Lower lobe of right lung (tissue), 2 donors: Measurements from ENCODE around the gene SAMD10. TPM values are rescaled to one million over a fixed set of nuclear protein-coding genes. Genes with fewer than 3 reads are reported as not detected.
"Not testable (repeated sequence)": the region's sequence is repeated elsewhere in the genome, so short reads cannot be mapped to it uniquely, and the experiment has no call there.

Experiments
- ATAC-seq, 2 donors: fragments of 200-7000 bp; cut with Tn5 transposase; one replicate each; pipeline ENCODE4 v1.9.1; 2020 to 2022; ENCODE audit warnings: mild to moderate bottlenecking in 2 of 2, moderate library complexity in 2 of 2
- DNase-seq: peaks from one replicate; pipeline ENCODE4 v3.0.0-alpha.2; 2020
- H3K27ac ChIP-seq: fragments of 200-600 bp; one replicate; pipeline ENCODE4 v1.8.0; 2022
- H3K27me3 ChIP-seq: fragments of 200-600 bp; one replicate; pipeline ENCODE4 v1.8.0; 2022; ENCODE audit warnings: low read depth
- H3K36me3 ChIP-seq: fragments of 200-600 bp; one replicate; pipeline ENCODE4 v1.8.0; 2022; ENCODE audit warnings: mild to moderate bottlenecking
- H3K4me1 ChIP-seq: fragments of 200-600 bp; one replicate; pipeline ENCODE4 v1.8.0; 2022
- H3K4me3 ChIP-seq: fragments of 200-600 bp; one replicate; pipeline ENCODE4 v1.8.0; 2022; ENCODE audit warnings: mild to moderate bottlenecking
- H3K9me3 ChIP-seq: fragments of 200-600 bp; one replicate; pipeline ENCODE4 v1.8.0; 2022
- CTCF ChIP-seq: fragments of 200-600 bp; IDR thresholded peaks from one replicate; pipeline ENCODE4 v1.8.0; 2022; ENCODE audit warnings: antibody characterized with exemption, mild to moderate bottlenecking
- intact Hi-C: fragments of 100-400 bp; cut with DNase I; formaldehyde crosslinking; loops from one replicate; pipeline ENCODE4 v1.11.0; 2022
- total RNA-seq: library from RNA; stranded (reverse); fragmentation: NEBNext Ultra II Directional; extraction: Animal tissue kit (Norgen Biotek cat#: 25700); gene quantifications from one replicate; pipeline ENCODE4 v1.2.1, GENCODE V29; 2021
- donor health status: DM: no; HTN: yes; CAD: no; lungs with severe emphysema.

SAMD10 gene
- total RNA-seq, 1 donor from 2014 or later = 3.6 TPM

GRCh38 chr20:63972312-63973159 lies 6.9 kb downstream of the SAMD10 start:
- ATAC-seq = no peak
- Histone ChIP-seq H3K4me3 (no peak overlapping the region), H3K36me3 (peaks cover 9% of the 10 kb centered on the region), H3K27me3 (no peaks in the 10 kb centered on the region), H3K9me3 (no peaks in the 10 kb centered on the region), H3K4me1 (peaks cover 33% of the 10 kb centered on the region), H3K27ac (no peak overlapping the region)
- intact Hi-C loops = no loop called here
- no peak for TF ChIP-seq CTCF
- DNase-seq = no peak

- ATAC-seq, H3K4me3 ChIP-seq, intact Hi-C loops, H3K27ac ChIP-seq, H3K27me3 ChIP-seq, H3K9me3 ChIP-seq, DNase-seq: not testable (repeated sequence)
- H3K36me3 ChIP-seq = peaks cover 15% of the 10 kb centered on the region
- peaks cover 33% of the 10 kb centered on the region for H3K4me1 ChIP-seq
Measured at GRCh38 chr20:63971960-63972311, 7.5 kb downstream of the SAMD10 start.

- Histone ChIP-seq H3K36me3 (peaks cover 26% of the 10 kb centered on the region), H3K4me3 (no peak overlapping the region), H3K27ac (no peak overlapping the region), H3K9me3 (no peaks in the 10 kb centered on the region), H3K27me3 (no peaks in the 10 kb centered on the region), H3K4me1 (peaks cover 33% of the 10 kb centered on the region)
- ATAC-seq (no peak), DNase-seq (no peak)
- no peak for TF ChIP-seq CTCF
- intact Hi-C loops = no loop called here
Measured at GRCh38 chr20:63970714-63971431, 8.6 kb downstream of the SAMD10 start.

- no peak for DNase-seq
- peaks cover 33% of the 10 kb centered on the region for H3K4me1 ChIP-seq
- ATAC-seq = peak; percentile 55 to 67
- no peak for TF ChIP-seq CTCF
- H3K27ac ChIP-seq = peak within 1 kb of the TSS; percentile 71
- H3K27me3 ChIP-seq = no peaks in the 10 kb centered on the region
- intact Hi-C loops = no loop called here
- peaks cover 26% of the 10 kb centered on the region for H3K36me3 ChIP-seq
- no peaks in the 10 kb centered on the region for H3K9me3 ChIP-seq
- H3K4me3 ChIP-seq = peak within 1 kb of the TSS; percentile 65
Measured at GRCh38 chr20:63969838-63970713, 9.4 kb downstream of the SAMD10 start, which contains the start of gene ZNF512B. TSS of gene ZNF512B (minus strand) at chr20:63969930. CDS start at chr20:63967950, 1,980 bp downstream.

GRCh38 chr20:63968928-63969760 lies 10.3 kb downstream of the SAMD10 start:
- ATAC-seq (peak in 1 of 2 donors; percentile 4), DNase-seq (no peak)
- H3K9me3 ChIP-seq = no peaks in the 10 kb centered on the region
- peaks cover 30% of the 10 kb centered on the region for H3K36me3 ChIP-seq
- peaks cover 31% of the 10 kb centered on the region for H3K4me1 ChIP-seq
- TF ChIP-seq CTCF = no peak
- H3K27ac ChIP-seq = peak overlapping the region; percentile 71
- no peaks in the 10 kb centered on the region for H3K27me3 ChIP-seq
- H3K4me3 ChIP-seq = peak overlapping the region; percentile 65
- intact Hi-C loops = no loop called here
